Brain microvascular endothelial cell (primary cell): Measurements from ENCODE around the gene KCNG3.

Source experiments
- DNase-seq: peaks from one replicate; pipeline ENCODE4 v3.0.0-alpha.2; 2020
- H3K27ac ChIP-seq: fragments of 250-450 bp; sonication (Bioruptor Pico); 2 replicates; pipeline ENCODE4 v1.5.1; 2020; ENCODE audit warnings: mild to moderate bottlenecking, moderate library complexity
- H3K27me3 ChIP-seq: fragments of 250-450 bp; sonication (Bioruptor Pico); replicated peaks from 2 replicates; pipeline ENCODE4 v1.5.1; 2020; ENCODE audit warnings: mild to moderate bottlenecking
- H3K36me3 ChIP-seq: fragments of 250-450 bp; sonication (Bioruptor Pico); replicated peaks from 2 replicates; pipeline ENCODE4 v1.5.1; 2020; ENCODE audit warnings: mild to moderate bottlenecking
- H3K4me3 ChIP-seq: 2 replicates; pipeline ENCODE4 v1.5.1; 2011; ENCODE audit warnings: low read depth, mild to moderate bottlenecking, control low read depth, low read length, moderate library complexity
- in situ Hi-C: cut with HindIII; loops from 2 replicates; pipeline ENCODE4 v1.10.0; 2017; ENCODE audit warnings: low sequenced_read_pairs, low pct_ligation_motif_present
- TF ChIP-seq, protein P1 (sequence below): IDR thresholded peaks from 2 replicates; pipeline ENCODE4 v1.5.1; 2011; ENCODE audit warnings: low read depth, mild to moderate bottlenecking, moderate library complexity, low read length, control low read depth, inconsistent platforms; ENCODE audit errors: missing control alignments

The KCNG3 gene

DNA sequence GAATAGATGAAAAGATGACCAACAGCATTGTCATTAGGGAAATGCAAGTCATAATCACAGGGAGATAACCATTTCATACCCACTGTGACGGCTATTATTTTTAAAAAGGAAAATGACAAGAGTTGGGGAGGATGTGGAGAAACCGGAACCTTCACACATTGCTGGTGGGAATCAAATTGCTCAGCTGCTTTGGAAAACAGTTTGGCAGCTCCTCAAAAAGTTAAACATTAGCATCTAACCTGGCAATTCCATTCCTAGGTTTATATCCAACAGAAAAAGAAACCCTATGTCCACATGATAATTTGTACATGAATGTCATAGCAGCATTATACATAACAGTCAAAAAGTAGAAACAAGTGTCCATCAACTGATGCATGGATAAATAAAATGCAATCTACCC is 58.2 kb downstream of the KCNG3 start:
- Histone ChIP-seq H3K27me3 (no peaks in the 10 kb centered on the region), H3K36me3 (no peaks in the 10 kb centered on the region), H3K27ac (no peak overlapping the region), H3K4me3 (no peak overlapping the region)
- in situ Hi-C loops: no loop called here
- DNase-seq: no peak
- TF ChIP-seq, protein P1, sequence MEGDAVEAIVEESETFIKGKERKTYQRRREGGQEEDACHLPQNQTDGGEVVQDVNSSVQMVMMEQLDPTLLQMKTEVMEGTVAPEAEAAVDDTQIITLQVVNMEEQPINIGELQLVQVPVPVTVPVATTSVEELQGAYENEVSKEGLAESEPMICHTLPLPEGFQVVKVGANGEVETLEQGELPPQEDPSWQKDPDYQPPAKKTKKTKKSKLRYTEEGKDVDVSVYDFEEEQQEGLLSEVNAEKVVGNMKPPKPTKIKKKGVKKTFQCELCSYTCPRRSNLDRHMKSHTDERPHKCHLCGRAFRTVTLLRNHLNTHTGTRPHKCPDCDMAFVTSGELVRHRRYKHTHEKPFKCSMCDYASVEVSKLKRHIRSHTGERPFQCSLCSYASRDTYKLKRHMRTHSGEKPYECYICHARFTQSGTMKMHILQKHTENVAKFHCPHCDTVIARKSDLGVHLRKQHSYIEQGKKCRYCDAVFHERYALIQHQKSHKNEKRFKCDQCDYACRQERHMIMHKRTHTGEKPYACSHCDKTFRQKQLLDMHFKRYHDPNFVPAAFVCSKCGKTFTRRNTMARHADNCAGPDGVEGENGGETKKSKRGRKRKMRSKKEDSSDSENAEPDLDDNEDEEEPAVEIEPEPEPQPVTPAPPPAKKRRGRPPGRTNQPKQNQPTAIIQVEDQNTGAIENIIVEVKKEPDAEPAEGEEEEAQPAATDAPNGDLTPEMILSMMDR: no peak

DNA sequence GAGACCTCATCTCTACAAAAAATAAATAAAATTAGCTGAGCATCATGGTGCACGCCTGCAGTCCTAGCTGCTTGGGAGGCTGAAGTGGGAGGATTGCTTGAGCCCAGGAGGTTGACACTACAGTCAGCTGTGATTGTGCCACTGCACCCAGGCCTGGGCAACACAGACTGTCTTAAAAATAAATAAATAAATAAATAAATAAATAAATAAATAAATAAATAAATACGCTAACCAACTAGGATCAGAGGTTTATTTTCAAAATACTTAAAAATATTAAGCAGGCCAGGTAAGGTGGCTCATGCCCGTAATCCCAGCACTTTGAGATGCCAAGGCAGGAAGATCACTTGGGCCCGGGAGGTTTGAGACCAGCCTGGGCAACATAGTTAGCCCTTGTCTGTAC is 63.6 kb downstream of the KCNG3 start:
- in situ Hi-C loops: no loop called here
- no peak overlapping the region for H3K27ac ChIP-seq
- H3K36me3 ChIP-seq: no peaks in the 10 kb centered on the region
- TF ChIP-seq, protein P1: no peak
- DNase-seq: no peak
- H3K27me3 ChIP-seq: no peaks in the 10 kb centered on the region
- H3K4me3 ChIP-seq: no peak overlapping the region

DNA sequence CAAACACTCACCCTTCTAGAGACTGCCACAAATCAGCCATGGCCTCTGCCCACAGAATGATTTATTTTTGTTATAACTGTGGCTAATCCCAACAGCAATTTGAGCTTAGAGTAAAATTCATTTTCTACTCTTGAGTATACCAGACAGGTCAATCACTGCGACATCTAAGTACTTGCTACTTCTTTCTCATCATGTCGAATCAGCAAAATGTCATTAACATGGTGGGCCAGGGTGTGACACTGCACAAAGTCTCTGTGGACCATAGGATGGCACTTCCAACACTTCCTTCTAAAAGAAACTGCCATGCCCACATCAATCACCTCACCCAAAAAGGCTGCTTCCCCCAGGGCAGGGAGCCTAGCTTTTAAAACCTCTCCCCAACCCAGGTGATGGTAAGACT is 64.4 kb downstream of the KCNG3 start:
- Histone ChIP-seq H3K27me3 (no peaks in the 10 kb centered on the region), H3K4me3 (no peak overlapping the region), H3K36me3 (no peaks in the 10 kb centered on the region), H3K27ac (no peak overlapping the region)
- no peak for DNase-seq
- in situ Hi-C loops: no loop called here
- TF ChIP-seq, protein P1: no peak

DNA sequence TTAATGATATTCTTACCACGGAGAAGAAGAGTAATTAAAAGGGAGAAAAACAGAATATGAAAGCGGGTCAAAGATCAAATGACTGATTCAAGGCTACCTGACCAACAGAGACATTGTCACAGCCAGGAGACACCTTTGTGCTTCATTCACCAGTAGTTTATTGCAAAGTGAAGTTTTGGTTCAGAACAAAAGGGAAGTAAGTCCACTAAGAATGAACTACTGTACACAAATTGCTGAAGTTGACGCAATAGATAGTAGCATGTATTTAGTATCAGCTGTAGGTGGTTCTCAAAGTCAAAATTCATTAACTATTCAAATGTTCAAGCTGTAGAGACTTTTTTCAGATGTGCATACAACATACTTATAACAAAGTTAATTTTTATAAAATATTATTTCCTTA is 68.1 kb downstream of the KCNG3 start:
- in situ Hi-C loops: no loop called here
- H3K4me3 ChIP-seq: no peak overlapping the region
- no peaks in the 10 kb centered on the region for H3K27me3 ChIP-seq
- H3K36me3 ChIP-seq: no peaks in the 10 kb centered on the region
- TF ChIP-seq, protein P1: no peak
- DNase-seq: no peak
- H3K27ac ChIP-seq: no peak overlapping the region

DNA sequence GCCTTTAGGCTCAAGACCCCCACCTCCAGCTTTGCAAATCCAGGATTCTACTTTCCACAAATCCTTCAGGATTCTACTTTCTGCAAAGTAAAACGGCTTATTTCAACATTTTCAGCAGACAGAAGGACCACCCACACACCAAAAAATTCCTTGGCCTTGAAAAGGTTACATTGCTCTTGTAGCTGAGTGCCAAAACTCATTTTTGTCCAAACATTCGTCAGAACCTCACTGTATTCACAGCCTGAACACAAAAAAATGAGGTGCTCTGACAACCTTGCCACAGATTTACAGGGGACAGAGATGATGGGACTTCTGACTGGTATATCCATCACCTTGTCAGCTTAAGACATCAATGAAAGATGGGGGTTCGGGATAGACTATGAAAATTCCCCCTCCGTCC is 69.7 kb downstream of the KCNG3 start:
- peak; percentile 24 for DNase-seq
- Histone ChIP-seq H3K27ac (no peak overlapping the region), H3K27me3 (no peaks in the 10 kb centered on the region), H3K36me3 (no peaks in the 10 kb centered on the region), H3K4me3 (no peak overlapping the region)
- in situ Hi-C loops: no loop called here
- TF ChIP-seq, protein P1: no peak

DNA sequence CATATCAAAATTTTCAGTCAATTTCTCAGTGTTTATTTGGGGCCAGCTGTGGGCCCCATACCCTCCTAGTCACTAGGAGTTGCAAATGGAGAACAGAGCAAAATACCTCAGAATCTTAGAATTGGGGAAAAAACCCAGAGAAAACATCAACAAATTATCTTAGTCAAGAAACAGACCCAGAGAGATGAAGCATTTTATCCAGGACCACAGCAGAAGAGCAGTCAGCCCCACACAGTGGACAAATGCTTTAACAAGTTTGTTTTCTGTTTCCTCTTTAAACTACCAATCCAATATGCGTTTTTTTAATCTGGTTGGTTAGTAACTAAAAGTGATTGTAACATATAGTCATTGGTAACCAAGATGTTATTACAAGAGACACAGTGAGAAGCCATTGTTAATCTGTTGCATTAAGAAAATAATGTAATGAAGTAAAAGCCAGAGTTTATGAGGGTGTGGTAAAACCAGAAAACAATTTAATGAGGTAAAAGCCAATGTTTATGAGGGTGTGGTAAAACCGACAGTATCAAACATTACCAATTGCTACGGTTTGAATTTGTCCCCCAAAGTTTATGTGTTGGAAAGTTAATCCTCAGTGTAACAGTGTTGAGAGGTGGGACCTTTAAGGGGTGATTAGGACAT is 72.1 kb downstream of the KCNG3 start:
- TF ChIP-seq, protein P1: peak; percentile 5
- in situ Hi-C loops: no loop called here
- H3K27me3 ChIP-seq: no peaks in the 10 kb centered on the region

More for the DNA sequence above, 72.1 kb downstream of the KCNG3 start:
- Histone ChIP-seq H3K36me3 (no peaks in the 10 kb centered on the region), H3K4me3 (no peak overlapping the region), H3K27ac (peak overlapping the region; percentile 93)
- DNase-seq: peak; percentile 11
